Limb (tissue), 2 donors: ENCODE measurements around the gene RIMBP2.
"Not testable (repeated sequence)": the region's sequence is repeated elsewhere in the genome, so short reads cannot be mapped to it uniquely, and the experiment has no call there.

Experiments used
- DNase-seq, 2 donors: peaks; one replicate each; pipeline ENCODE4 v3.0.0-alpha.2; 2016; ENCODE audit errors: extremely low spot score in 2 of 2

RIMBP2 gene

GRCh38 chr12:130715998-130716968 lies at the start of gene RIMBP2:
Gene RIMBP2, minus strand, starts transcription at chr12:130716299. Its CDS starts 237,286 bp downstream, at chr12:130479013.
- peak; percentile 58 to 81 for DNase-seq

GRCh38 chr12:130765186-130765659 lies 49.1 kb upstream of the RIMBP2 start:
- DNase-seq = no peak

- DNase-seq = no peak
These were observed 48.5 kb upstream of the RIMBP2 start for GRCh38 chr12:130764475-130765185.

- DNase-seq = no peak
These were observed 48.0 kb upstream of the RIMBP2 start for GRCh38 chr12:130764073-130764472.

GRCh38 chr12:130762319-130762675 lies 46.2 kb upstream of the RIMBP2 start:
- DNase-seq = no peak

GRCh38 chr12:130761537-130762318 lies 45.6 kb upstream of the RIMBP2 start:
- peak; percentile 25 to 79 for DNase-seq

GRCh38 chr12:130754234-130754901 lies 38.3 kb upstream of the RIMBP2 start:
- DNase-seq = no peak

GRCh38 chr12:130752692-130753230 lies 36.7 kb upstream of the RIMBP2 start:
- DNase-seq = no peak

GRCh38 chr12:130752037-130752436 lies 35.9 kb upstream of the RIMBP2 start:
- DNase-seq = not testable (repeated sequence)

- no peak for DNase-seq
These were observed 32.7 kb upstream of the RIMBP2 start for GRCh38 chr12:130748786-130749185.

- peak; percentile 85 to 92 for DNase-seq
These were observed 32.0 kb upstream of the RIMBP2 start for GRCh38 chr12:130747867-130748740.

GRCh38 chr12:130746546-130746945 lies 30.4 kb upstream of the RIMBP2 start:
- DNase-seq = no peak

GRCh38 chr12:130745921-130746320 lies 29.8 kb upstream of the RIMBP2 start:
- no peak for DNase-seq

GRCh38 chr12:130744274-130744673 lies 28.2 kb upstream of the RIMBP2 start:
- no peak for DNase-seq

GRCh38 chr12:130743606-130744005 lies 27.5 kb upstream of the RIMBP2 start:
- no peak for DNase-seq

- DNase-seq = no peak
These were observed 27.1 kb upstream of the RIMBP2 start for GRCh38 chr12:130743176-130743575.

GRCh38 chr12:130742716-130743115 lies 26.6 kb upstream of the RIMBP2 start:
- DNase-seq = no peak

GRCh38 chr12:130742112-130742511 lies 26.0 kb upstream of the RIMBP2 start:
- DNase-seq = no peak

- DNase-seq = no peak
These were observed 23.5 kb upstream of the RIMBP2 start for GRCh38 chr12:130739571-130739970.

GRCh38 chr12:130738403-130738802 lies 22.3 kb upstream of the RIMBP2 start:
- DNase-seq = not testable (repeated sequence)
